Heart left ventricle (tissue), 13 donors: ENCODE results near the gene SPINK14.

ENCODE experiments used
- POLR2A ChIP-seq, 2 donors: fragments of 450-650 bp; IDR thresholded peaks; one replicate each; pipeline ENCODE4 v1.6.1; 2017; ENCODE audit warnings: antibody characterized with exemption in 2 of 2, mild to moderate bottlenecking in 2 of 2, moderate library complexity in 2 of 2
- TF ChIP-seq, protein P1 (sequence below), 12 donors: fragments of 200-600 bp; sonication (generic) in 4 of 12; IDR thresholded peaks; one replicate each; pipeline versions ENCODE4 v1.5.0 to v1.8.0; 2018 to 2022; ENCODE audit warnings: antibody characterized with exemption in 12 of 12, mild to moderate bottlenecking in 5 of 12
- donor health status: ischemic (EF 13 %, LVEDD 7.1; RV severe dilation, severe dysfunction).
- donor health status: DM: no; HTN: yes; CAD: no.
- donor health status: DM: no; HTN: no; CAD: no.
- donor health status: ischemic (EF 25% LVEDD 6.9; RV normal size, moderate dysfunction).
- donor health status: ischemic (EF 25% LVEDD 5.7; RV mildly dilated, moderate dysfunction).
- donor health status: ischemic (EF 35%, LVEDD 5.7; RV mildly dilated, moderate dysfunction).
- donor health status: nonischemic (EF 11% LVEDD 7.7; RV severe dilation, severe dysfunction).
- donor health status: DM: yes; HTN: yes; CAD: no.
- donor health status: PGD.
- donor health status: ischemic (EF 29% LVEDD 5.4; RV normal size, mild dysfunction).
- donor health status: nonischemic (EF 23%, LVEDD 6.1; RV moderate dilation, normal function).

DNA sequence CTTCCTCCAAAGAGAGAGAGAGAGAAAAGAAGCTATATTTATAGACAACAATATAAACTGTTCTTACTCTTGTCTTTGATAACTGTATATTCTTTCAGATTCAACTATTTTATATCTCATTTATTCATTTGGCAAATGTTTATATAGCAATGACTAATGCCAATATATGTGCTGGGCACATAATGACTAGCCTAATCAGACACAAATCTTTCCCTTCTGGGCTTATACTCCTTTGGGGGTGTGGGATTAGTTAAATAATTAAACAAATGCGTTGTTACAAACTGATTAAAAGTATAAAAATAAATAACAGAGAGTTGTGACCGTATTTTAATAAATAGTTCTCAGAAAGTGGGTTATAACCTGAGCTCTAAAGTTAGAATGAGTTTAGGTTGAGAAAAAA, 4.0 kb downstream of the SPINK14 start:
- TF ChIP-seq, protein P1, sequence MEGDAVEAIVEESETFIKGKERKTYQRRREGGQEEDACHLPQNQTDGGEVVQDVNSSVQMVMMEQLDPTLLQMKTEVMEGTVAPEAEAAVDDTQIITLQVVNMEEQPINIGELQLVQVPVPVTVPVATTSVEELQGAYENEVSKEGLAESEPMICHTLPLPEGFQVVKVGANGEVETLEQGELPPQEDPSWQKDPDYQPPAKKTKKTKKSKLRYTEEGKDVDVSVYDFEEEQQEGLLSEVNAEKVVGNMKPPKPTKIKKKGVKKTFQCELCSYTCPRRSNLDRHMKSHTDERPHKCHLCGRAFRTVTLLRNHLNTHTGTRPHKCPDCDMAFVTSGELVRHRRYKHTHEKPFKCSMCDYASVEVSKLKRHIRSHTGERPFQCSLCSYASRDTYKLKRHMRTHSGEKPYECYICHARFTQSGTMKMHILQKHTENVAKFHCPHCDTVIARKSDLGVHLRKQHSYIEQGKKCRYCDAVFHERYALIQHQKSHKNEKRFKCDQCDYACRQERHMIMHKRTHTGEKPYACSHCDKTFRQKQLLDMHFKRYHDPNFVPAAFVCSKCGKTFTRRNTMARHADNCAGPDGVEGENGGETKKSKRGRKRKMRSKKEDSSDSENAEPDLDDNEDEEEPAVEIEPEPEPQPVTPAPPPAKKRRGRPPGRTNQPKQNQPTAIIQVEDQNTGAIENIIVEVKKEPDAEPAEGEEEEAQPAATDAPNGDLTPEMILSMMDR (IDR thresholded peaks at IDR 0.05), result no peak
- no peak for TF ChIP-seq POLR2A (IDR thresholded peaks at IDR 0.05)
